ENCODE data around the gene PIGT.

- no peak for TF ChIP-seq CTCF (conservative IDR thresholded peaks at IDR 0.05 in 1 of 2, IDR thresholded peaks at IDR 0.05 in 1 of 2; ENCODE audit: low read depth in 1 of 2, low read length in 2 of 2)
- TF ChIP-seq EZH2 (IDR thresholded peaks at IDR 0.05; ENCODE audit: low read length, missing control alignments), result no peak
These were observed 25.0 kb upstream of the PIGT start for GRCh38 chr20:45390931-45391330.

Data from fibroblast of lung (primary cell).